Loucy (cell line): ENCODE measurements around the gene NECAB3.

Source experiments
- CTCF ChIP-seq: fragments of 200-600 bp; sonication (generic); conservative IDR thresholded peaks from 2 replicates; pipeline ENCODE4 v1.5.1; 2014; ENCODE audit warnings: mild to moderate bottlenecking, antibody characterized with exemption, low read length
- EZH2phosphoT487 ChIP-seq: fragments of 200-600 bp; IDR thresholded peaks from 2 replicates; pipeline ENCODE4 v1.6.1; 2018; ENCODE audit warnings: antibody characterized with exemption, mild to moderate bottlenecking, moderate library complexity, borderline replicate concordance

- no peak for TF ChIP-seq CTCF
- no peak for TF ChIP-seq EZH2phosphoT487
Observed at GRCh38 chr20:33697129-33697528, 22.9 kb upstream of the NECAB3 start.
